Central memory CD8-positive, alpha-beta T cell (primary cell): ENCODE measurements around the gene SYPL1.

Source experiments
- ATAC-seq: fragments of 150-1000 bp; cut with Tn5 transposase; replicated peaks from 2 replicates; pipeline ENCODE4 v1.10.0; 2022; ENCODE audit warnings: mild to moderate bottlenecking, moderate FRiP score, moderate number of reproducible peaks; ENCODE audit not compliant: poor library complexity, severe bottlenecking; ENCODE audit errors: extremely low read depth
- DNase-seq, 2 donors: peaks; one replicate each; pipeline ENCODE4 v3.0.0; 2021; ENCODE audit warnings: low spot score in 2 of 2
- H3K27ac Mint-ChIP-seq: one replicate; pipeline ENCODE4 v1.8.0; 2022; ENCODE audit warnings: low read depth, mild to moderate bottlenecking, moderate library complexity, mixed read lengths
- H3K27me3 Mint-ChIP-seq: one replicate; pipeline ENCODE4 v1.8.0; 2022; ENCODE audit warnings: mixed read lengths
- H3K36me3 Mint-ChIP-seq: one replicate; pipeline ENCODE4 v1.8.0; 2022; ENCODE audit warnings: mild to moderate bottlenecking, moderate library complexity, mixed read lengths; ENCODE audit not compliant: insufficient read depth
- H3K4me1 Mint-ChIP-seq: one replicate; pipeline ENCODE4 v1.8.0; 2022; ENCODE audit warnings: mixed read lengths
- H3K4me3 Mint-ChIP-seq: one replicate; pipeline ENCODE4 v1.8.0; 2022; ENCODE audit warnings: mild to moderate bottlenecking, moderate library complexity, mixed read lengths
- H3K9me3 Mint-ChIP-seq: one replicate; pipeline ENCODE4 v1.8.0; 2022; ENCODE audit warnings: mixed read lengths

Gene SYPL1

GRCh38 chr7:106058928-106059324 is 53.2 kb downstream of the SYPL1 start:
- Mint-ChIP-seq H3K27ac (no peak overlapping the region), H3K4me1 (peaks cover 12% of the 10 kb centered on the region), H3K4me3 (no peak overlapping the region)

GRCh38 chr7:106057962-106058927 is 53.9 kb downstream of the SYPL1 start:
- ATAC-seq (peak; percentile 37), DNase-seq (no peak)
- no peak overlapping the region for H3K4me3 Mint-ChIP-seq
- H3K9me3 Mint-ChIP-seq = no peaks in the 10 kb centered on the region
- H3K27ac Mint-ChIP-seq = peak overlapping the region; percentile 1
- peaks cover 12% of the 10 kb centered on the region for H3K4me1 Mint-ChIP-seq
- peaks cover 2% of the 10 kb centered on the region for H3K36me3 Mint-ChIP-seq
- no peaks in the 10 kb centered on the region for H3K27me3 Mint-ChIP-seq

More at GRCh38 chr7:106058928-106059324, 53.2 kb downstream of the SYPL1 start:
- H3K36me3 Mint-ChIP-seq = peaks cover 2% of the 10 kb centered on the region
- no peaks in the 10 kb centered on the region for H3K9me3 Mint-ChIP-seq
- ATAC-seq (no peak), DNase-seq (no peak)
- no peaks in the 10 kb centered on the region for H3K27me3 Mint-ChIP-seq

GRCh38 chr7:106057204-106057961 is 54.7 kb downstream of the SYPL1 start:
- Mint-ChIP-seq H3K4me3 (no peak overlapping the region), H3K4me1 (peaks cover 10% of the 10 kb centered on the region), H3K27ac (peak overlapping the region; percentile 1), H3K36me3 (peaks cover 2% of the 10 kb centered on the region), H3K9me3 (no peaks in the 10 kb centered on the region), H3K27me3 (no peaks in the 10 kb centered on the region)
- peak; percentile 15 for ATAC-seq
- DNase-seq = no peak

- peaks cover 2% of the 10 kb centered on the region for H3K36me3 Mint-ChIP-seq
- no peak overlapping the region for H3K27ac Mint-ChIP-seq
- H3K4me3 Mint-ChIP-seq = no peak overlapping the region
- ATAC-seq (peak; percentile 77), DNase-seq (peak; percentile 57)
- H3K27me3 Mint-ChIP-seq = no peaks in the 10 kb centered on the region
- peaks cover 6% of the 10 kb centered on the region for H3K4me1 Mint-ChIP-seq
- H3K9me3 Mint-ChIP-seq = no peaks in the 10 kb centered on the region
Observed at GRCh38 chr7:106056513-106057203, 55.5 kb downstream of the SYPL1 start.

- Mint-ChIP-seq H3K27ac (no peak overlapping the region), H3K4me3 (no peak overlapping the region), H3K36me3 (peaks cover 2% of the 10 kb centered on the region), H3K4me1 (peaks cover 6% of the 10 kb centered on the region), H3K9me3 (no peaks in the 10 kb centered on the region), H3K27me3 (no peaks in the 10 kb centered on the region)
- no peak for DNase-seq
- ATAC-seq = no peak
Observed at GRCh38 chr7:106054971-106055532, 57.1 kb downstream of the SYPL1 start.

GRCh38 chr7:106054156-106054910 is 57.8 kb downstream of the SYPL1 start:
- Mint-ChIP-seq H3K36me3 (peaks cover 2% of the 10 kb centered on the region), H3K4me1 (peaks cover 6% of the 10 kb centered on the region), H3K4me3 (no peak overlapping the region), H3K27ac (no peak overlapping the region), H3K9me3 (no peaks in the 10 kb centered on the region), H3K27me3 (no peaks in the 10 kb centered on the region)
- DNase-seq (no peak), ATAC-seq (no peak)

- Mint-ChIP-seq H3K27me3 (no peaks in the 10 kb centered on the region), H3K9me3 (no peaks in the 10 kb centered on the region), H3K4me1 (peaks cover 6% of the 10 kb centered on the region), H3K4me3 (no peak overlapping the region), H3K27ac (no peak overlapping the region), H3K36me3 (peaks cover 2% of the 10 kb centered on the region)
- no peak for DNase-seq
- ATAC-seq = no peak
Observed at GRCh38 chr7:106053109-106053508, 59.0 kb downstream of the SYPL1 start.

- Mint-ChIP-seq H3K27me3 (no peaks in the 10 kb centered on the region), H3K27ac (no peak overlapping the region), H3K9me3 (no peaks in the 10 kb centered on the region), H3K4me1 (peaks cover 2% of the 10 kb centered on the region), H3K4me3 (no peak overlapping the region), H3K36me3 (peaks cover 2% of the 10 kb centered on the region)
- ATAC-seq (no peak), DNase-seq (no peak)
Observed at GRCh38 chr7:106052681-106053080, 59.4 kb downstream of the SYPL1 start.

- H3K27ac Mint-ChIP-seq = no peak overlapping the region
- no peaks in the 10 kb centered on the region for H3K4me1 Mint-ChIP-seq
- H3K9me3 Mint-ChIP-seq = no peaks in the 10 kb centered on the region
- DNase-seq (no peak), ATAC-seq (no peak)
- no peak overlapping the region for H3K4me3 Mint-ChIP-seq
- H3K36me3 Mint-ChIP-seq = no peaks in the 10 kb centered on the region
- H3K27me3 Mint-ChIP-seq = peaks cover 8% of the 10 kb centered on the region
Observed at GRCh38 chr7:106050746-106051117, 61.4 kb downstream of the SYPL1 start.

GRCh38 chr7:106050002-106050745 is 61.9 kb downstream of the SYPL1 start:
- peaks cover 11% of the 10 kb centered on the region for H3K27me3 Mint-ChIP-seq
- no peaks in the 10 kb centered on the region for H3K36me3 Mint-ChIP-seq
- no peak overlapping the region for H3K27ac Mint-ChIP-seq
- no peaks in the 10 kb centered on the region for H3K9me3 Mint-ChIP-seq
- no peaks in the 10 kb centered on the region for H3K4me1 Mint-ChIP-seq
- no peak overlapping the region for H3K4me3 Mint-ChIP-seq
- DNase-seq (no peak), ATAC-seq (no peak)

- H3K4me3 Mint-ChIP-seq = no peak overlapping the region
- H3K36me3 Mint-ChIP-seq = no peaks in the 10 kb centered on the region
- H3K27ac Mint-ChIP-seq = no peak overlapping the region
- H3K27me3 Mint-ChIP-seq = peaks cover 11% of the 10 kb centered on the region
- no peaks in the 10 kb centered on the region for H3K4me1 Mint-ChIP-seq
- no peak for DNase-seq
- H3K9me3 Mint-ChIP-seq = no peaks in the 10 kb centered on the region
- ATAC-seq = no peak
Observed at GRCh38 chr7:106049139-106049752, 62.9 kb downstream of the SYPL1 start.
